HG03558 (cell line): ENCODE measurements around the gene MAML3.
A peak's percentile ranks its signal among the peaks of the same experiment; 100 is the strongest.

ENCODE experiments used
- ATAC-seq: cut with Tn5 transposase; IDR thresholded peaks from one replicate; pipeline ENCODE4 v1.9.1; 2021; ENCODE audit warnings: moderate number of reproducible peaks; ENCODE audit not compliant: unreplicated experiment; ENCODE audit errors: extremely low read depth

The MAML3 gene

GRCh38 chr4:140131675-140132229 lies 22.2 kb downstream of the MAML3 start:
- no peak for ATAC-seq

- ATAC-seq, result no peak
Observed at GRCh38 chr4:140130677-140131076, 23.3 kb downstream of the MAML3 start.

- ATAC-seq, result no peak
Observed at GRCh38 chr4:140127422-140127821, 26.6 kb downstream of the MAML3 start.

GRCh38 chr4:140126261-140126660 lies 27.7 kb downstream of the MAML3 start:
- no peak for ATAC-seq

- no peak for ATAC-seq
Observed at GRCh38 chr4:140125374-140125773, 28.6 kb downstream of the MAML3 start.

GRCh38 chr4:140123666-140124377 lies 30.2 kb downstream of the MAML3 start:
- ATAC-seq, result no peak

- no peak for ATAC-seq
Observed at GRCh38 chr4:140122891-140123290, 31.1 kb downstream of the MAML3 start.

GRCh38 chr4:140121646-140122045 lies 32.3 kb downstream of the MAML3 start:
- no peak for ATAC-seq

GRCh38 chr4:140118931-140119640 lies 34.9 kb downstream of the MAML3 start:
- ATAC-seq, result no peak

GRCh38 chr4:140117947-140118346 lies 36.0 kb downstream of the MAML3 start:
- no peak for ATAC-seq

- no peak for ATAC-seq
Observed at GRCh38 chr4:140116442-140117104, 37.4 kb downstream of the MAML3 start.

GRCh38 chr4:140115140-140115539 lies 38.8 kb downstream of the MAML3 start:
- peak; percentile 47 for ATAC-seq

- ATAC-seq, result no peak
Observed at GRCh38 chr4:140113653-140114052, 40.3 kb downstream of the MAML3 start.

GRCh38 chr4:140112576-140112975 lies 41.4 kb downstream of the MAML3 start:
- no peak for ATAC-seq

GRCh38 chr4:140111256-140111655 lies 42.7 kb downstream of the MAML3 start:
- ATAC-seq, result no peak

GRCh38 chr4:140110542-140111215 lies 43.3 kb downstream of the MAML3 start:
- no peak for ATAC-seq

- no peak for ATAC-seq
Observed at GRCh38 chr4:140109737-140110136, 44.2 kb downstream of the MAML3 start.

- no peak for ATAC-seq
Observed at GRCh38 chr4:140109292-140109691, 44.7 kb downstream of the MAML3 start.

- no peak for ATAC-seq
Observed at GRCh38 chr4:140108713-140109230, 45.2 kb downstream of the MAML3 start.

GRCh38 chr4:140108243-140108642 lies 45.7 kb downstream of the MAML3 start:
- no peak for ATAC-seq
